Measurements from ENCODE around the gene CHRNG. TPM values are rescaled to one million over a fixed set of nuclear protein-coding genes. Genes with fewer than 3 reads are reported as not detected.

Gene CHRNG
- total and polyA plus RNA-seq, 7 donors, result not detected

GRCh38 chr2:232520489-232520888, 19.0 kb upstream of the CHRNG start:
- Histone ChIP-seq H3K27me3 (peaks cover 30 to 62% (median 48%) of the 10 kb centered on the region in 3 donors), H3K4me3 (no peak overlapping the region), H3K27ac (no peak overlapping the region), H3K4me1 (peaks cover 0 to 26% (median 25%) of the 10 kb centered on the region in 4 donors), H3K9me3 (no peaks in the 10 kb centered on the region), H3K36me3 (no peaks in the 10 kb centered on the region)
- TF ChIP-seq POLR2A (IDR thresholded peaks at IDR 0.05) (no peak), EP300 (IDR thresholded peaks at IDR 0.05) (no peak), POLR2AphosphoS5 (IDR thresholded peaks at IDR 0.05) (no peak)
- TF ChIP-seq, protein P1, sequence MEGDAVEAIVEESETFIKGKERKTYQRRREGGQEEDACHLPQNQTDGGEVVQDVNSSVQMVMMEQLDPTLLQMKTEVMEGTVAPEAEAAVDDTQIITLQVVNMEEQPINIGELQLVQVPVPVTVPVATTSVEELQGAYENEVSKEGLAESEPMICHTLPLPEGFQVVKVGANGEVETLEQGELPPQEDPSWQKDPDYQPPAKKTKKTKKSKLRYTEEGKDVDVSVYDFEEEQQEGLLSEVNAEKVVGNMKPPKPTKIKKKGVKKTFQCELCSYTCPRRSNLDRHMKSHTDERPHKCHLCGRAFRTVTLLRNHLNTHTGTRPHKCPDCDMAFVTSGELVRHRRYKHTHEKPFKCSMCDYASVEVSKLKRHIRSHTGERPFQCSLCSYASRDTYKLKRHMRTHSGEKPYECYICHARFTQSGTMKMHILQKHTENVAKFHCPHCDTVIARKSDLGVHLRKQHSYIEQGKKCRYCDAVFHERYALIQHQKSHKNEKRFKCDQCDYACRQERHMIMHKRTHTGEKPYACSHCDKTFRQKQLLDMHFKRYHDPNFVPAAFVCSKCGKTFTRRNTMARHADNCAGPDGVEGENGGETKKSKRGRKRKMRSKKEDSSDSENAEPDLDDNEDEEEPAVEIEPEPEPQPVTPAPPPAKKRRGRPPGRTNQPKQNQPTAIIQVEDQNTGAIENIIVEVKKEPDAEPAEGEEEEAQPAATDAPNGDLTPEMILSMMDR (IDR thresholded peaks at IDR 0.05), result no peak
- DNase-seq, result no peak
- WGBS, 2 donors, result 71 to 78% methylated on average over 15 of the region's 15 CpGs
- intact Hi-C loops (cut with DNase I), result loop anchor here (5.0 kb wide), 1 partner anchor 613 kb away; no protein-coding TSS in a partner anchor

DNA sequence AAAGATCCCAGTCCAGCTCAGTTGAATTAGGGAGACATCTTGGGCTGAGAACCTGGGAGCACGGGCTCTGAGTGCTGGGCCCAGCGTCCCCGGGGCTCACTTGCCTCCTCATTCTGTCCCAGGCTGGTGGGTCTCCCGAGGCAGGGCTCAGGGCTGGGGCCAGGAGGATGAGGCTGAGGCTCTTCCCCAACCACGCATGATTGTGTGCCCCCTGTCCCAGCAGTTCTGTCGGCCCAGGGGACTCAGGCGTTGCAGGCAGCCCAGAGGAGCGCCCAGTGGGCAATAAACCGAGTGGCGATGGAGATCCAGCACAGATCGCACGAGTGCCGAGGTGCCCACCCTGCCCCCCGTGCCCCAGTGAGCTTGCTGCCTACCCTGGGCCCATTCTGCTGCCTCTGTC, 18.4 kb upstream of the CHRNG start:
- 83 to 92% methylated on average over 14 of the region's 14 CpGs for WGBS, 2 donors
- intact Hi-C loops (cut with DNase I), result loop anchor here (5.0 kb wide), 1 partner anchor 614 kb away; no protein-coding TSS in a partner anchor
- no peak for DNase-seq
- TF ChIP-seq POLR2A (IDR thresholded peaks at IDR 0.05) (no peak), POLR2AphosphoS5 (IDR thresholded peaks at IDR 0.05) (no peak), EP300 (IDR thresholded peaks at IDR 0.05) (no peak)
- TF ChIP-seq, protein P1 (IDR thresholded peaks at IDR 0.05), result no peak
- no peak overlapping the region for H3K4me3 ChIP-seq
- H3K36me3 ChIP-seq, result no peaks in the 10 kb centered on the region
- peaks cover 30 to 68% (median 51%) of the 10 kb centered on the region in 3 donors for H3K27me3 ChIP-seq
- H3K9me3 ChIP-seq, result no peaks in the 10 kb centered on the region
- no peak overlapping the region for H3K27ac ChIP-seq
- peaks cover 0 to 31% (median 29%) of the 10 kb centered on the region in 4 donors for H3K4me1 ChIP-seq

GRCh38 chr2:232521959-232522622, 17.4 kb upstream of the CHRNG start:
- intact Hi-C loops (cut with DNase I), result loop anchor here (2.0 to 5.0 kb wide), 2 partner anchors 81 to 615 kb away; no protein-coding TSS in a partner anchor
- Histone ChIP-seq H3K4me1 (peaks cover 0 to 31% (median 29%) of the 10 kb centered on the region in 4 donors), H3K27ac (no peak overlapping the region), H3K4me3 (peak overlapping the region in 3 of 4 donors; percentile 2 to 39 (median 38)), H3K9me3 (no peaks in the 10 kb centered on the region), H3K36me3 (no peaks in the 10 kb centered on the region), H3K27me3 (peaks cover 30 to 74% (median 51%) of the 10 kb centered on the region in 3 donors)
- DNase-seq, result no peak
- no peak for TF ChIP-seq POLR2AphosphoS5 (IDR thresholded peaks at IDR 0.05)
- TF ChIP-seq, protein P1 (IDR thresholded peaks at IDR 0.05), result peak in 3 of 4 experiments; percentile 26 to 95 (median 31)
- no peak for TF ChIP-seq POLR2A (IDR thresholded peaks at IDR 0.05)
- TF ChIP-seq EP300 (IDR thresholded peaks at IDR 0.05), result no peak
- 6 to 8% methylated on average over 66 of the region's 66 CpGs for WGBS, 2 donors

DNA sequence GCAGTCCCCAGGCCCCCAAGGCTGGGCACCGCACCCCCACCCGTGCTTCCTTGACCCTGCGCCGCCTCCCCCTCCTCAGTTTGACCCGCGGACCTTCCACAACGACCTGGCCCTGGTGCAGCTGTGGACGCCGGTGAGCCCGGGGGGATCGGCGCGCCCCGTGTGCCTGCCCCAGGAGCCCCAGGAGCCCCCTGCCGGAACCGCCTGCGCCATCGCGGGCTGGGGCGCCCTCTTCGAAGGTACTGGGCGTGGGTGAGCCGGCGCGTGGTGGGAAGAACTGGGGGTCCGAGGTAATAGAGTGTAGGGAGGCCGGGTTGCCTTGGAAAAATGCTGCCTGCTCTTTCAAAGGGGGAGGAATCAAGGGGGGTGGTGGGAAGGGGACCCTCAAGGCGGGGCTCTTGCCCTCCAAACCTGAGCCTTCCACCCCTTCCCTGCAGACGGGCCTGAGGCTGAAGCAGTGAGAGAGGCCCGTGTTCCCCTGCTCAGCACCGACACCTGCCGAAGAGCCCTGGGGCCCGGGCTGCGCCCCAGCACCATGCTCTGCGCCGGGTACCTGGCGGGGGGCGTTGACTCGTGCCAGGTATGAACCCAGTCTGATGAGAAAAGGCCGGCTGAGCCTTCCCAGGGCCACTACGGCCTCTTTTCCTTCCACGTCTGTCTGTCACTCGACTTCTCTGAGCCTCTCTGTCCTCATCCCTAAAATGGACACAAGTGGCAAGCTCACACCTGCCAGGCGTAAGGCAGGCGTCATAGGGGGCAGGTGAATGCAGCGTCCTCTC, 16.7 kb upstream of the CHRNG start:
- peaks cover 0 to 31% (median 29%) of the 10 kb centered on the region in 4 donors for H3K4me1 ChIP-seq
- WGBS, 2 donors, result 14 to 23% methylated on average over 46 of the region's 46 CpGs

More for the DNA sequence above, 16.7 kb upstream of the CHRNG start:
- Histone ChIP-seq H3K27me3 (peaks cover 30 to 74% (median 51%) of the 10 kb centered on the region in 3 donors), H3K36me3 (no peaks in the 10 kb centered on the region), H3K4me3 (peak overlapping the region in 2 of 4 donors; percentile 38 to 39), H3K9me3 (no peaks in the 10 kb centered on the region), H3K27ac (no peak overlapping the region)
- intact Hi-C loops (cut with DNase I), result loop anchor here (2.0 to 5.0 kb wide), 2 partner anchors 82 to 616 kb away; no protein-coding TSS in a partner anchor
- DNase-seq, result no peak
- TF ChIP-seq EP300 (IDR thresholded peaks at IDR 0.05), result no peak
- TF ChIP-seq POLR2A (IDR thresholded peaks at IDR 0.05), result no peak
- TF ChIP-seq POLR2AphosphoS5 (IDR thresholded peaks at IDR 0.05), result no peak
- TF ChIP-seq, protein P1 (IDR thresholded peaks at IDR 0.05), result no peak

Data from sigmoid colon (tissue), 7 donors.